BLaER1 (cell line): Measurements from ENCODE around the gene IPCEF1.

Experiments
- H3K27ac ChIP-seq: shearing (Covaris generic); formaldehyde crosslinking; 2 replicates; pipeline ENCODE4 v1.8.1; 2022
- H3K27me3 ChIP-seq: shearing (Covaris generic); formaldehyde crosslinking; 2 replicates; pipeline ENCODE4 v1.8.1; 2022
- H3K36me3 ChIP-seq: shearing (Covaris generic); formaldehyde crosslinking; 2 replicates; pipeline ENCODE4 v1.8.1; 2022
- H3K4me1 ChIP-seq: shearing (Covaris generic); formaldehyde crosslinking; 2 replicates; pipeline ENCODE4 v1.8.1; 2022
- H3K4me2 ChIP-seq: shearing (Covaris generic); formaldehyde crosslinking; 2 replicates; pipeline ENCODE4 v1.8.1; 2022
- H3K4me3 ChIP-seq: shearing (Covaris generic); formaldehyde crosslinking; 2 replicates; pipeline ENCODE4 v1.8.1; 2022
- H3K9ac ChIP-seq: shearing (Covaris generic); formaldehyde crosslinking; 2 replicates; pipeline ENCODE4 v1.8.1; 2022
- H3K9me3 ChIP-seq: shearing (Covaris generic); formaldehyde crosslinking; 2 replicates; pipeline ENCODE4 v1.8.1; 2022
- H4K20me1 ChIP-seq: shearing (Covaris generic); formaldehyde crosslinking; 2 replicates; pipeline ENCODE4 v1.8.1; 2022
- Cebpa-rat ChIP-seq: shearing (Covaris generic); IDR thresholded peaks from 2 replicates; pipeline ENCODE4 v1.8.1; 2022

Gene IPCEF1

DNA sequence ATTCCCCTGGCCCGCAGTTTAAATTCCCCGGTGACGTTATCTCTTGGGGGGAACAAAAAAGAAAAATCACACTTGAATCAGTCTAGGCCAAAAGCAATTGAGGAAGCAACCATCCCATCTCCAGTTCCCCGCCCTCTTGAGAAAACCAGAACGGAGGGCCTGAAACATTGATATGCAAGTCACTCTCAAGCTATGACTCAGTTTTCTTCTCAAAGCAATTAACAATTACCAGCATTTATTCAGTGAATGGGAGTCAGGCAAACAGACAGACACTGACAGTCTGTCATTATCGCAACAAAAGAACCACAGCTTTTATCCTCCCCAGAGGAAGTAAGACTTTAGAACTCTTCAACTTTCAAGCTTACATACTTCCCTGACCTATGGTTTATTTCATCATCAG, 216.7 kb downstream of the IPCEF1 start:
- no peak overlapping the region for H3K27ac ChIP-seq
- no peak for TF ChIP-seq Cebpa-rat
- no peaks in the 10 kb centered on the region for H4K20me1 ChIP-seq
- H3K9ac ChIP-seq, result no peak overlapping the region
- no peaks in the 10 kb centered on the region for H3K9me3 ChIP-seq
- no peak overlapping the region for H3K4me3 ChIP-seq
- H3K27me3 ChIP-seq, result no peaks in the 10 kb centered on the region
- H3K36me3 ChIP-seq, result no peaks in the 10 kb centered on the region
- no peak overlapping the region for H3K4me2 ChIP-seq
- H3K4me1 ChIP-seq, result no peaks in the 10 kb centered on the region

DNA sequence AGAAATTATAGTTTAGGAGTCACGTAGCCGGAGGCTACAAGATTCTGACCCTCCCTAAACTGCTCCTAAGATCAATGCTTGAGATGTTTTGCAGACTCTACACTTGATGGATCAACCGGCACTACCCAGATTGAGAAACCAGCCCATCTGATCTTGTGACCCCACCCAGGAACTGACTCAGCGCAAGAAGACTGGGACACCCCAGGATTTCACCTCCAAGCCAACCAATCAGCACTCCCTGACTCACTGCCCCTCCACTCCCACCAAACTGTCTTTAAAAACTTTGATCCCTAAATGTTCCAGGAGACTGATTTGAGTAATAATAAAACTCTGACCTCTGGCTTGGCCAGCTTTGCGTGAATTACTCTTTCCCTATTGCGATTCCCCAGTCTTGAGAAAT, 217.8 kb downstream of the IPCEF1 start:
- H3K9ac ChIP-seq, result no peak overlapping the region
- no peak for TF ChIP-seq Cebpa-rat
- no peak overlapping the region for H3K4me3 ChIP-seq
- no peak overlapping the region for H3K4me2 ChIP-seq
- no peaks in the 10 kb centered on the region for H3K9me3 ChIP-seq
- no peaks in the 10 kb centered on the region for H3K36me3 ChIP-seq
- H3K4me1 ChIP-seq, result no peaks in the 10 kb centered on the region
- no peak overlapping the region for H3K27ac ChIP-seq
- H4K20me1 ChIP-seq, result no peaks in the 10 kb centered on the region
- no peaks in the 10 kb centered on the region for H3K27me3 ChIP-seq

DNA sequence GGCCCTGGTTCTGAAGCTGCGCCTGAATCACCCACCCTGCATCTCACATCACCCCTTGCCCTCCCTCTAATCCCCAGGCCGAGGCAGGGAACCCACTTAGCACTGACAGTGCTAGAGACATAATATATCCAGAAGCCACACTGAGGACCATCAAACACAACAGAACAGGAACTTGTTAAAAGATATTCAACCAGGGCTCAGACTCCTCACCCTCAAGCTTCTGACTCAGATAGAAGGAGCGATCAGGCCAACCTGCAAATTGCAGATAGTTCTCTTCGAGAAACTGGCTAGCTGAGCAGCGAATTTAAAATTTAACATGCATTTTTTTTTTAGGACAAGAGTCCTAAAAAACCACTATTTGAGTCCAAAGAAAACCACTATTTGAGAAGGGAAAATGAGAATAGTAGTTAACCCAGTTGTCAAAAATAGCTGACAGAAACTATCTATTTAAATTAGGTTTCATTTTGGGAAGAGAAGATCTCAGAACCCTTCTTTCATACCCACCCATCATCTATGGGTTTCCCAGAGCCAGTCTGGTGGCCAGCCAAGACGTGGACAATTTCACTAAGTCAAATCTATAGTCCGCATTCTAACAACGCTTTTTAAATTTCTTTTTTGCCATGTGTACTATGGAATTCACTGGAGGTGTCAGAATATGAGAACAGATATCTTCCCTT, 222.0 kb downstream of the IPCEF1 start:
- Histone ChIP-seq H3K4me1 (0 out of 2 replicates have a peak, but pooled peaks cover 4% of the 10 kb centered on the region), H3K27ac (no peak overlapping the region), H3K27me3 (no peaks in the 10 kb centered on the region), H3K36me3 (no peaks in the 10 kb centered on the region), H4K20me1 (no peaks in the 10 kb centered on the region), H3K9me3 (no peaks in the 10 kb centered on the region), H3K9ac (no peak overlapping the region), H3K4me2 (no peak overlapping the region), H3K4me3 (no peak overlapping the region)
- no peak for TF ChIP-seq Cebpa-rat

DNA sequence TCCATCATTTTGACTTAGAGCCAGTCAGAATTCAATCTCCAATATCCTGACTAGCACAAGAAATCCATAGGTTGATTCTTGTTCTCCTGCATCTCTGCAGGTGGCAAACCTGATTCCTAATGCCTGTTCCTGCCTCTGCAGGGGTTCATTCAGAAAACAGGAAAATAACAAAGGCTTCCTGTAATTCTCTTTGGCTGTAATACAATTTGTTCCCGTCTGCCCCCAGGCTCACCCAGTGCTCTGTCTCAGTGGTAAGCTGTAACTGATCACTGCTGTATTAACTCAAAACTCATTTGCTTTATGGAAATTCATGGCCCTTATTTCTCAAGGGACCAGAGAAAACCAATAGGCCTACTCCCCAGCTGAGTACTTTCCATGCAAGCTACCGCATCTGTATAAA, 228.9 kb downstream of the IPCEF1 start:
- H3K4me3 ChIP-seq, result no peak overlapping the region
- no peak overlapping the region for H3K27ac ChIP-seq
- H4K20me1 ChIP-seq, result no peaks in the 10 kb centered on the region
- H3K9ac ChIP-seq, result no peak overlapping the region
- H3K4me1 ChIP-seq, result 0 out of 2 replicates have a peak, but pooled peaks cover 4% of the 10 kb centered on the region
- peaks cover 9% of the 10 kb centered on the region for H3K9me3 ChIP-seq
- TF ChIP-seq Cebpa-rat, result no peak
- no peaks in the 10 kb centered on the region for H3K27me3 ChIP-seq
- no peak overlapping the region for H3K4me2 ChIP-seq
- H3K36me3 ChIP-seq, result no peaks in the 10 kb centered on the region

DNA sequence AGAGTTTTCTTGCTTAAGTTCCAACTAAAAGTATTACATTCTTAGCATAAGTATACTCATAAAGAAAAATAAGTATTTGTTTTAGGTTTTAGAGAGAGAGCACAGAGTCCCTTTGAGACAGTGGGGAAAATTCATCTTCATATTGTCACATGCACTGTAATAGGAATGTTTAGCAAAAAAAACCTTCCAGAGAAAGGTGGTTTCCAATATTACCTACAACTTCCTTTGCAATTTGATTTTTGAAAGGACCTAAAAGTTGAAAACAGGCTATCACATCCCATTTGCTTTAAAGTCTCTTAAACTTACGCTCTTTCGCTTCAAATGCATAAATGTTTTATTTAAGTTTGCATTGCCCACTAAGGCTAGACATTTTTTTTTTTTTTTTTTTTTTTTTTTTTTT, 231.2 kb downstream of the IPCEF1 start:
- H3K27me3 ChIP-seq, result no peaks in the 10 kb centered on the region
- H4K20me1 ChIP-seq, result no peaks in the 10 kb centered on the region
- H3K9ac ChIP-seq, result no peak overlapping the region
- no peaks in the 10 kb centered on the region for H3K4me1 ChIP-seq
- no peaks in the 10 kb centered on the region for H3K36me3 ChIP-seq
- no peak for TF ChIP-seq Cebpa-rat
- H3K9me3 ChIP-seq, result peaks cover 14% of the 10 kb centered on the region
- no peak overlapping the region for H3K27ac ChIP-seq
- no peak overlapping the region for H3K4me2 ChIP-seq
- H3K4me3 ChIP-seq, result no peak overlapping the region

DNA sequence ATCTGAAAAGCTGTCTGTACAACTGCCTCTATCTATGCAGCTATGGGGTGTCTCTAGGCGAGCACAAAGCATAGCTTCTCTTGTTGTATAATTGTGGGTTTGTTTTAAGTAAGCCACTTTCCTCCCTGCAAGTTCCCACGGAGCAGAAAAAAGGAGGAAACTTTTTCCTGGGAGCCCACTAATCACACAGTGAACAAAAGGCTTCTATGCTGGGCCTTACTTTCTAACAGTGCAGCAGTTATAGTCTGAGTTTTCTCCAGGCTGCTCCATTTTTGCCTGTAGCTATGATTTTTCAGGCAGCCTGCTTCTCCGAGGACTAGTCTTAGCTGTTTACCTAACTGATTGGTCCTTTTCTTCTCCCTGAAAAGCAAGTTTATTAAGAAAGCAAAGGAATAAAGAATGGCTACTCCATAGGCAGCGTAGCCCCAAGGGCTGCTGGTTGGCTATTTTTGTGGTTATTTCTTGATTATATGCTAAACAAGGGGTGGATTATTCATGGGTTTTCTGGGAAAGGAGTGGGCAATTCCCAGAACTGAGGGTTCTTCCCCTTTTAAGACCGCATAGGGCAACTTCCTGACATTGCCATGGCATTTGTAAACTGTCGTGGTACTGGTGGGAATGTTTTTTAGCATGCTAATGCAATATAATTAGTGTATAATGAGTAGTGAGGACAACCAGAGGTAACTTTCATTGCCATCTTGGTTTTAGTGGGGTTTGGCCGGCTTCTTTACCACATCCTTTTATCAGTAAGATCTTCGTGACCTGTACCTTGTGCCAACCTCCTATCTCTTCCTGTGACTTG, 233.2 kb downstream of the IPCEF1 start:
- Histone ChIP-seq H3K4me3 (no peak overlapping the region), H3K36me3 (no peaks in the 10 kb centered on the region), H3K27me3 (no peaks in the 10 kb centered on the region), H3K9ac (no peak overlapping the region), H3K9me3 (peaks cover 14% of the 10 kb centered on the region), H3K27ac (no peak overlapping the region), H3K4me2 (no peak overlapping the region), H4K20me1 (no peaks in the 10 kb centered on the region), H3K4me1 (no peaks in the 10 kb centered on the region)
- TF ChIP-seq Cebpa-rat, result no peak

DNA sequence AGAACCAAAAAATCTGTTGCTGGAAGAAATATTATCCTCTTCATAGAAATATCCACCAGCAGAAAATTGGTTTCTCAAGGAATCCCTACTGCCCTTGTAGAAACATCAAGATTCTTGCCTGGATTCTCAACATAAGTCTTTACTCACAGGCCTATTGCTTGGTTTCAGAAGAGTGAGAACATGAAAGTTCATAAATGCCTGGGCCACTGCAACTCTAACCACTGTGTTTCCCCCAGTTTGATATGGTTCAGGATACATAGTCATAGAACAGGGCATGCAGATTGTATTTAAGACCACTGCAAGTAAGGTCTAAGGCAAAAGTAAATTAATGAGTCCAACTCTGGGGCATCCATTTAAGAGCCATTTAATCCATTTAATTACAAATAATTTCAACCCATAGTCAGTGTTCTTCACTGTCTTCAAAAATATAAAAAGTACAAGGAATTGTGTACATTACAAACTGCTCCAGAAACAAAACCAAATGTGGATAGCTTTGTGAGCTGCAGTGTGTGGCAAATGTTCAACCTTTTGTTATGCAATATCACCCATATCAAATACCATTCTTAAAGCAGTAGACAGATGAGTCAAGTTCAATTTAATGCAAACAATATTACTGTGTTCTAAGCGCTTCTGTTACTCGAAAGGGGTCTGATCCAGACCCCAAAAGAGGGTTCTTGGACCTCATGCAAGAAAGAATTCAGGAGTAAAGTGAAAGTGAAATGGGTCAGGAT, 234.2 kb downstream of the IPCEF1 start:
- Histone ChIP-seq H3K4me3 (no peak overlapping the region), H3K36me3 (no peaks in the 10 kb centered on the region), H3K9me3 (peaks cover 14% of the 10 kb centered on the region), H3K9ac (no peak overlapping the region), H4K20me1 (no peaks in the 10 kb centered on the region), H3K27me3 (no peaks in the 10 kb centered on the region), H3K4me2 (no peak overlapping the region), H3K27ac (no peak overlapping the region), H3K4me1 (no peaks in the 10 kb centered on the region)
- no peak for TF ChIP-seq Cebpa-rat

DNA sequence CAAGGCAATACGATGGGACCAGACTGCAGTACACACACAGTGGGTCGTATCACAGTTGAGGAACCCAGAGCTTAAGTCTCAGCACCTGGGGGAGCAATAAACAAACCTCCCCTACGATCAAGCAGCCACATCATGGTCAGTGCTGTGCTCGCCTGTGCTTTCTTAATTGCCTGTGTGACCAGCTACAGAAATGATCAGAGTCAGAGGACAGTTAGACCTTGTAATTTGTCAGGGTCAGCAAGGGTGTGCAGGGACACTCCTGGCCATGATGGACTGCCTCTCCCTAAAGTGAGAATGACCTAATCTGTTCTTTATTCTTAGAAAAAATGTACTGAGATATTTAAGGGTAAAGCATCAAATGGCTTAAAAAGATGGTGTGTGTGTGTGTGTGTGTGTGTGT, 239.1 kb downstream of the IPCEF1 start:
- H3K4me2 ChIP-seq, result no peak overlapping the region
- H3K36me3 ChIP-seq, result no peaks in the 10 kb centered on the region
- peaks cover 3% of the 10 kb centered on the region for H3K9me3 ChIP-seq
- no peak overlapping the region for H3K9ac ChIP-seq
- no peaks in the 10 kb centered on the region for H3K27me3 ChIP-seq
- no peak overlapping the region for H3K4me3 ChIP-seq
- no peak for TF ChIP-seq Cebpa-rat
- H3K27ac ChIP-seq, result no peak overlapping the region
- H4K20me1 ChIP-seq, result no peaks in the 10 kb centered on the region
- no peaks in the 10 kb centered on the region for H3K4me1 ChIP-seq

DNA sequence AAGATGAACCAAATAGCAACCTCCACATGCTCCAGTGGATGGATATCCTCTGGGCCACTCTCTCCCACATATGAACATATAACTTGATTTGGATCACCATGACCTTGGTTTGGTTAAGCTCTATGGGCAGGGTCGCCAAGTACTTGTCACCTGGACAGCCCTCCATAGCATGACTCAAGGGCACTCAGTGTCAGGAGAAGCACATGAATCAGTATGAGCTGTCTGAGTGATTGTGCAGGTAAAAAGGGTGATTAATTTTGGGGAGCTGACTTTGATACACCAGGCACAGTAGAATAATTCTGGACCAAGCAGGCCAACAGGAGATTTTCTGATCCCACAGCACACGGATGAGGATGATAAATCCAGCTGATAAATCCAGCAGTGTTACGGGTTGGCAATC, 243.2 kb downstream of the IPCEF1 start:
- H3K36me3 ChIP-seq, result no peaks in the 10 kb centered on the region
- TF ChIP-seq Cebpa-rat, result no peak
- no peak overlapping the region for H3K4me2 ChIP-seq
- no peak overlapping the region for H3K9ac ChIP-seq
- no peaks in the 10 kb centered on the region for H3K4me1 ChIP-seq
- H4K20me1 ChIP-seq, result no peaks in the 10 kb centered on the region
- no peaks in the 10 kb centered on the region for H3K27me3 ChIP-seq
- H3K9me3 ChIP-seq, result no peaks in the 10 kb centered on the region
- H3K4me3 ChIP-seq, result no peak overlapping the region
- no peak overlapping the region for H3K27ac ChIP-seq
